CD4-positive, alpha-beta memory T cell (primary cell): ENCODE measurements around the gene GLA. TPM values are rescaled to one million over a fixed set of nuclear protein-coding genes. Genes with fewer than 3 reads are reported as not detected.

Source experiments
- CTCF ChIA-PET: fragments of 350-600 bp; sonication (Branson Sonifier 250); formaldehyde crosslinking; loops from one replicate; lab custom pipeline; 2021; ENCODE audit warnings: inconsistent platforms; ENCODE audit not compliant: partially characterized antibody; lab: Charles Lee
- POLR2A ChIA-PET: fragments of 350-600 bp; sonication (Branson Sonifier 250); formaldehyde crosslinking; loops from one replicate; lab custom pipeline; 2021; ENCODE audit not compliant: partially characterized antibody; lab: Charles Lee
- DNase-seq, 5 donors: peaks; one replicate each; pipeline versions ENCODE4 v3.0.0 to v3.0.0-alpha.2; 2020 to 2022; ENCODE audit warnings: mixed read lengths in 1 of 5
- H3K27ac ChIP-seq: one replicate; pipeline ENCODE4 v1.7.0; 2013; ENCODE audit warnings: low read depth, low read length
- H3K27me3 ChIP-seq: 2 replicates; pipeline ENCODE4 v1.7.0; 2013; ENCODE audit warnings: mild to moderate bottlenecking, low read length, moderate library complexity; ENCODE audit not compliant: insufficient read depth
- H3K36me3 ChIP-seq: 2 replicates; pipeline ENCODE4 v1.7.0; 2013; ENCODE audit warnings: mild to moderate bottlenecking, low read length, moderate library complexity; ENCODE audit not compliant: insufficient read depth
- H3K4me1 ChIP-seq: 2 replicates; pipeline ENCODE4 v1.7.0; 2013; ENCODE audit warnings: mild to moderate bottlenecking, low read length, moderate library complexity; ENCODE audit not compliant: insufficient read depth
- H3K4me3 ChIP-seq, 2 donors: one replicate each; pipeline ENCODE4 v1.7.0; 2013; ENCODE audit warnings: low read length in 2 of 2, mild to moderate bottlenecking in 1 of 2
- H3K9me3 ChIP-seq, 2 donors: one replicate each; pipeline ENCODE4 v1.7.0; 2013; ENCODE audit warnings: low read length in 2 of 2, control low read depth in 1 of 2; ENCODE audit not compliant: control insufficient read depth in 1 of 2
- H3K27ac Mint-ChIP-seq, 7 donors: one replicate each; pipeline ENCODE4 v1.8.0; 2020 to 2021; ENCODE audit warnings: mixed read lengths in 7 of 7, mild to moderate bottlenecking in 6 of 7, inconsistent platforms in 3 of 7, moderate library complexity in 3 of 7
- H3K27me3 Mint-ChIP-seq, 2 donors: one replicate each; pipeline ENCODE4 v1.8.0; 2020 to 2021; ENCODE audit warnings: mixed read lengths in 2 of 2
- H3K36me3 Mint-ChIP-seq, 2 donors: one replicate each; pipeline ENCODE4 v1.8.0; 2020 to 2021; ENCODE audit warnings: mixed read lengths in 2 of 2, inconsistent platforms in 1 of 2, mild to moderate bottlenecking in 1 of 2
- H3K4me1 Mint-ChIP-seq, 4 donors: one replicate each; pipeline ENCODE4 v1.8.0; 2020 to 2021; ENCODE audit warnings: mixed read lengths in 4 of 4, mild to moderate bottlenecking in 1 of 4
- H3K4me3 Mint-ChIP-seq, 8 donors: one replicate each; pipeline ENCODE4 v1.8.0; 2020 to 2021; ENCODE audit warnings: mixed read lengths in 8 of 8, mild to moderate bottlenecking in 7 of 8, moderate library complexity in 6 of 8, inconsistent platforms in 3 of 8
- H3K9me3 Mint-ChIP-seq, 8 donors: one replicate each; pipeline ENCODE4 v1.8.0; 2020 to 2021; ENCODE audit warnings: mixed read lengths in 8 of 8, mild to moderate bottlenecking in 5 of 8, inconsistent platforms in 3 of 8, moderate library complexity in 1 of 8
- intact Hi-C: fragments of 100-400 bp; cut with micrococcal nuclease; formaldehyde crosslinking; loops from one replicate; pipeline ENCODE4 v1.15.1; 2023
- polyA plus RNA-seq, 2 donors: library from polyadenylated mRNA; unstranded; fragments of 300-500 nt; fragmentation: Illumina TruSeq; gene quantifications; one replicate each; pipeline ENCODE4 v1.2.3, GENCODE V29; 2021
- total RNA-seq, 2 experiments: library from RNA; stranded (reverse); gene quantifications; one replicate each; pipeline ENCODE4 v1.2.3, GENCODE V29; 2021

Gene GLA
- total and polyA plus RNA-seq, 4 experiments from 2014 or later = 9.6 to 16.1 (median 13.1) TPM

- peaks cover 20 to 60% (median 37%) of the 10 kb centered on the region in 4 donors for H3K4me1 Mint-ChIP-seq
- POLR2A ChIA-PET = interaction anchor here (0.7 to 1.4 kb wide), 3 partner anchors 25 to 516 kb away, joined by 3 to 7 read pairs (median 5); partner anchors contain the start of genes RPL36A and ZMAT1
- DNase-seq = peak; percentile 50 to 70 (median 69)
These were observed 7.7 kb upstream of the GLA start for GRCh38 chrX:101415180-101416145.

GRCh38 chrX:101411984-101412383 lies 4.3 kb upstream of the GLA start:
- H3K9me3 ChIP-seq = no peaks in the 10 kb centered on the region
- H3K4me1 ChIP-seq = peaks cover 40% of the 10 kb centered on the region
- Mint-ChIP-seq H3K27ac (peak overlapping the region in 3 of 7 donors; percentile 24 to 79 (median 35)), H3K27me3 (no peaks in the 10 kb centered on the region), H3K9me3 (peaks cover 0 to 4% (median 0%) of the 10 kb centered on the region in 8 donors), H3K36me3 (peaks cover 10 to 28% of the 10 kb centered on the region in 2 donors), H3K4me1 (peaks cover 18 to 47% (median 33%) of the 10 kb centered on the region in 4 donors), H3K4me3 (peak overlapping the region in 1 of 8 donors; percentile 20)
- no peak overlapping the region for H3K4me3 ChIP-seq
- POLR2A ChIA-PET = interaction anchor here (0.6 to 2.6 kb wide), 2 partner anchors 21 to 519 kb away, joined by 3 to 10 read pairs; partner anchors contain the start of gene RPL36A
- no peak overlapping the region for H3K27ac ChIP-seq
- H3K36me3 ChIP-seq = peaks cover 12% of the 10 kb centered on the region
- DNase-seq = no peak
- intact Hi-C loops = loop anchor here (10.0 kb wide), 1 partner anchor 1243 kb away; the partner anchor contains the start of gene GPRASP1
- CTCF ChIA-PET = interaction anchor here (2.4 kb wide), 1 partner anchor 21 kb away, joined by 7 read pairs; the partner anchor contains the start of gene RPL36A
- H3K27me3 ChIP-seq = no peaks in the 10 kb centered on the region

More at GRCh38 chrX:101415180-101416145, 7.7 kb upstream of the GLA start:
- Mint-ChIP-seq H3K9me3 (peaks cover 0 to 1% (median 0%) of the 10 kb centered on the region in 8 donors), H3K27me3 (no peaks in the 10 kb centered on the region), H3K4me3 (peak overlapping the region; percentile 1 to 80 (median 56)), H3K27ac (peak overlapping the region; percentile 78 to 92 (median 82)), H3K36me3 (peaks cover 10 to 28% of the 10 kb centered on the region in 2 donors)
- intact Hi-C loops = loop anchor here (1.0 to 10.0 kb wide), 6 partner anchors 182 to 1239 kb away; partner anchors contain the start of genes BEX5 and GPRASP1
- Histone ChIP-seq H3K4me1 (peaks cover 35% of the 10 kb centered on the region), H3K27ac (peak overlapping the region; percentile 42), H3K9me3 (no peaks in the 10 kb centered on the region), H3K27me3 (no peaks in the 10 kb centered on the region), H3K36me3 (peaks cover 12% of the 10 kb centered on the region), H3K4me3 (no peak overlapping the region)
- CTCF ChIA-PET = interaction anchor here (0.6 to 5.8 kb wide), 11 partner anchors 8 to 740 kb away, joined by 3 to 35 read pairs (median 4); partner anchors contain the start of genes BEX5 and RPL36A

GRCh38 chrX:101410461-101410860 lies 2.7 kb upstream of the GLA start:
- POLR2A ChIA-PET = no interaction called here
- no peak for DNase-seq
- CTCF ChIA-PET = no interaction called here

GRCh38 chrX:101409043-101409442 lies 1.3 kb upstream of the GLA start:
- intact Hi-C loops = loop anchor here (10.0 kb wide), 1 partner anchor 584 kb away; the partner anchor contains the start of gene CSTF2
- Histone ChIP-seq H3K27ac (peak overlapping the region; percentile 97), H3K4me3 (peak overlapping the region; percentile 69 to 79), H3K27me3 (no peaks in the 10 kb centered on the region), H3K9me3 (no peaks in the 10 kb centered on the region), H3K36me3 (peaks cover 12% of the 10 kb centered on the region), H3K4me1 (peaks cover 32% of the 10 kb centered on the region)
- peaks cover 14 to 41% (median 25%) of the 10 kb centered on the region in 4 donors for H3K4me1 Mint-ChIP-seq
- POLR2A ChIA-PET = interaction anchor here (1.0 kb wide), 1 partner anchor 523 kb away, joined by 3 read pairs; the partner anchor contains the start of gene ZMAT1
- H3K4me3 Mint-ChIP-seq = peak overlapping the region; percentile 85 to 96 (median 94)
- DNase-seq = no peak
- peak overlapping the region; percentile 95 to 99 (median 98) for H3K27ac Mint-ChIP-seq
- CTCF ChIA-PET = no interaction called here
- no peaks in the 10 kb centered on the region for H3K27me3 Mint-ChIP-seq
- peaks cover 0 to 4% (median 0%) of the 10 kb centered on the region in 8 donors for H3K9me3 Mint-ChIP-seq
- H3K36me3 Mint-ChIP-seq = peaks cover 10 to 30% of the 10 kb centered on the region in 2 donors

More at GRCh38 chrX:101410461-101410860, 2.7 kb upstream of the GLA start:
- peak overlapping the region; percentile 38 to 89 (median 81) for H3K27ac Mint-ChIP-seq
- Histone ChIP-seq H3K4me1 (peaks cover 36% of the 10 kb centered on the region), H3K27me3 (no peaks in the 10 kb centered on the region), H3K36me3 (peaks cover 12% of the 10 kb centered on the region), H3K27ac (peak overlapping the region; percentile 21), H3K4me3 (no peak overlapping the region), H3K9me3 (no peaks in the 10 kb centered on the region)
- peaks cover 17 to 47% (median 29%) of the 10 kb centered on the region in 4 donors for H3K4me1 Mint-ChIP-seq
- peaks cover 0 to 4% (median 0%) of the 10 kb centered on the region in 8 donors for H3K9me3 Mint-ChIP-seq
- peak overlapping the region; percentile 6 to 87 (median 62) for H3K4me3 Mint-ChIP-seq
- intact Hi-C loops = loop anchor here (10.0 kb wide), 1 partner anchor 1244 kb away; the partner anchor contains the start of gene GPRASP1
- H3K27me3 Mint-ChIP-seq = no peaks in the 10 kb centered on the region
- H3K36me3 Mint-ChIP-seq = peaks cover 10 to 29% of the 10 kb centered on the region in 2 donors

- POLR2A ChIA-PET = interaction anchor here (1.0 to 2.5 kb wide), 3 partner anchors 9 to 524 kb away, joined by 3 to 16 read pairs (median 3); partner anchors contain the start of genes RPL36A and ZMAT1
These were observed 762 bp upstream of the GLA start for GRCh38 chrX:101408532-101408841.

GRCh38 chrX:101407167-101407747 lies 468 bp downstream of the GLA start:
- peak overlapping the region; percentile 89 to 99 for H3K4me3 ChIP-seq
- ChIA-PET POLR2A (interaction anchor here (1.3 to 2.5 kb wide), 5 partner anchors 11 to 524 kb away, joined by 3 to 16 read pairs (median 7); partner anchors contain the start of genes RPL36A, TIMM8A and ZMAT1), CTCF (interaction anchor here (1.5 kb wide), 1 partner anchor 17 kb away, joined by 9 read pairs; the partner anchor contains the start of gene RPL36A)
- DNase-seq = peak in 1 of 5 donors; percentile 9
- peaks cover 0 to 4% (median 0%) of the 10 kb centered on the region in 8 donors for H3K9me3 Mint-ChIP-seq
- H3K27me3 ChIP-seq = no peaks in the 10 kb centered on the region
- H3K9me3 ChIP-seq = no peaks in the 10 kb centered on the region
- peaks cover 27% of the 10 kb centered on the region for H3K4me1 ChIP-seq
- H3K27ac ChIP-seq = peak overlapping the region; percentile 97
- H3K27ac Mint-ChIP-seq = peak overlapping the region; percentile 95 to 99 (median 98)
- H3K4me3 Mint-ChIP-seq = peak overlapping the region; percentile 85 to 96 (median 94)
- intact Hi-C loops = loop anchor here (1.0 to 10.0 kb wide), 2 partner anchors 17 to 582 kb away; partner anchors contain the start of gene CSTF2
- H3K36me3 ChIP-seq = peaks cover 7% of the 10 kb centered on the region
- no peaks in the 10 kb centered on the region for H3K27me3 Mint-ChIP-seq
- peaks cover 1 to 22% of the 10 kb centered on the region in 2 donors for H3K36me3 Mint-ChIP-seq
- peaks cover 13 to 30% (median 20%) of the 10 kb centered on the region in 4 donors for H3K4me1 Mint-ChIP-seq

More at GRCh38 chrX:101408532-101408841, 762 bp upstream of the GLA start:
- no peak for DNase-seq
- H3K4me1 Mint-ChIP-seq = peaks cover 14 to 41% (median 25%) of the 10 kb centered on the region in 4 donors
- peaks cover 0 to 4% (median 0%) of the 10 kb centered on the region in 8 donors for H3K9me3 Mint-ChIP-seq
- H3K9me3 ChIP-seq = no peaks in the 10 kb centered on the region
- peak overlapping the region; percentile 97 for H3K27ac ChIP-seq
- peak overlapping the region; percentile 95 to 99 (median 98) for H3K27ac Mint-ChIP-seq
- H3K4me3 ChIP-seq = peak overlapping the region; percentile 69 to 79
- intact Hi-C loops = loop anchor here (1.0 to 10.0 kb wide), 3 partner anchors 60 to 584 kb away; partner anchors contain the start of genes CSTF2 and TIMM8A
- H3K4me1 ChIP-seq = peaks cover 27% of the 10 kb centered on the region
- H3K36me3 ChIP-seq = peaks cover 12% of the 10 kb centered on the region
- CTCF ChIA-PET = no interaction called here
- no peaks in the 10 kb centered on the region for H3K27me3 Mint-ChIP-seq
- H3K27me3 ChIP-seq = no peaks in the 10 kb centered on the region
- peaks cover 10 to 33% of the 10 kb centered on the region in 2 donors for H3K36me3 Mint-ChIP-seq
- peak overlapping the region; percentile 85 to 96 (median 94) for H3K4me3 Mint-ChIP-seq
